ENCODE measurements around the gene TRABD. TPM values are rescaled to one million over a fixed set of nuclear protein-coding genes. Genes with fewer than 3 reads are reported as not detected.

The TRABD gene
- total RNA-seq, 1 donor from 2014 or later, result 44.4 TPM

- no peak for TF ChIP-seq CTCF (IDR thresholded peaks at IDR 0.05; ENCODE audit: unreplicated experiment)
- no peak for DNase-seq (ENCODE audit: low spot score in 2 of 2, unreplicated experiment in 2 of 2)
Measured at GRCh38 chr22:50219800-50220602, 34.3 kb downstream of the TRABD start.

GRCh38 chr22:50220603-50221409 is 35.1 kb downstream of the TRABD start:
- Mint-ChIP-seq H3K27me3 (ENCODE audit: low read depth) (no peaks in the 10 kb centered on the region), H3K4me1 (no peaks in the 10 kb centered on the region), H3K9me3 (no peaks in the 10 kb centered on the region), H3K36me3 (peaks cover 18% of the 10 kb centered on the region), H3K27ac (no peak overlapping the region), H3K4me3 (no peak overlapping the region)
- TF ChIP-seq CTCF (IDR thresholded peaks at IDR 0.05; ENCODE audit: unreplicated experiment), result no peak
- DNase-seq (ENCODE audit: low spot score in 2 of 2, unreplicated experiment in 2 of 2), result no peak

More at GRCh38 chr22:50219800-50220602, 34.3 kb downstream of the TRABD start:
- no peaks in the 10 kb centered on the region for H3K27me3 Mint-ChIP-seq (ENCODE audit: low read depth)
- H3K9me3 Mint-ChIP-seq, result no peaks in the 10 kb centered on the region
- no peak overlapping the region for H3K27ac Mint-ChIP-seq
- no peaks in the 10 kb centered on the region for H3K4me1 Mint-ChIP-seq
- no peak overlapping the region for H3K4me3 Mint-ChIP-seq
- peaks cover 21% of the 10 kb centered on the region for H3K36me3 Mint-ChIP-seq

GRCh38 chr22:50221410-50222300 is 35.9 kb downstream of the TRABD start:
- DNase-seq (ENCODE audit: low spot score in 2 of 2, unreplicated experiment in 2 of 2), result no peak
- H3K4me3 Mint-ChIP-seq, result no peak overlapping the region
- H3K27ac Mint-ChIP-seq, result no peak overlapping the region
- H3K36me3 Mint-ChIP-seq, result peaks cover 17% of the 10 kb centered on the region
- TF ChIP-seq CTCF (IDR thresholded peaks at IDR 0.05; ENCODE audit: unreplicated experiment), result no peak
- no peaks in the 10 kb centered on the region for H3K9me3 Mint-ChIP-seq
- no peaks in the 10 kb centered on the region for H3K27me3 Mint-ChIP-seq (ENCODE audit: low read depth)
- no peaks in the 10 kb centered on the region for H3K4me1 Mint-ChIP-seq

- no peak for DNase-seq (ENCODE audit: low spot score in 2 of 2, unreplicated experiment in 2 of 2)
- no peak for TF ChIP-seq CTCF (IDR thresholded peaks at IDR 0.05; ENCODE audit: unreplicated experiment)
- Mint-ChIP-seq H3K9me3 (no peaks in the 10 kb centered on the region), H3K27ac (no peak overlapping the region), H3K36me3 (peaks cover 20% of the 10 kb centered on the region), H3K4me3 (no peak overlapping the region), H3K27me3 (ENCODE audit: low read depth) (no peaks in the 10 kb centered on the region), H3K4me1 (no peaks in the 10 kb centered on the region)
Measured at GRCh38 chr22:50222508-50222907, 36.8 kb downstream of the TRABD start.

- Mint-ChIP-seq H3K27ac (no peak overlapping the region), H3K9me3 (no peaks in the 10 kb centered on the region), H3K36me3 (peaks cover 20% of the 10 kb centered on the region)
Measured at GRCh38 chr22:50224071-50224470, 38.4 kb downstream of the TRABD start.

More at GRCh38 chr22:50224071-50224470, 38.4 kb downstream of the TRABD start:
- no peaks in the 10 kb centered on the region for H3K27me3 Mint-ChIP-seq (ENCODE audit: low read depth)
- H3K4me3 Mint-ChIP-seq, result no peak overlapping the region
- DNase-seq (ENCODE audit: low spot score in 2 of 2, unreplicated experiment in 2 of 2), result no peak
- no peak for TF ChIP-seq CTCF (IDR thresholded peaks at IDR 0.05; ENCODE audit: unreplicated experiment)
- no peaks in the 10 kb centered on the region for H3K4me1 Mint-ChIP-seq
